22Rv1 (cell line): ENCODE measurements around the gene EGFR.

Source experiments
- CTCF ChIP-seq: fragments of 450-650 bp; IDR thresholded peaks from 2 replicates; pipeline ENCODE4 v1.5.1; 2017; ENCODE audit warnings: mild to moderate bottlenecking
- ZFX ChIP-seq: fragments of 450-650 bp; IDR thresholded peaks from 2 replicates; pipeline ENCODE4 v1.6.1; 2017; ENCODE audit warnings: antibody characterized with exemption, borderline replicate concordance

GRCh38 chr7:55127135-55127551, 108.3 kb downstream of the EGFR start:
- TF ChIP-seq CTCF, result no peak
- TF ChIP-seq ZFX, result no peak
